ENCODE measurements around the gene PRICKLE2. TPM values are rescaled to one million over a fixed set of nuclear protein-coding genes. Genes with fewer than 3 reads are reported as not detected.

PRICKLE2 gene
- total RNA-seq, 1 donor from 2014 or later = 7.7 TPM

DNA sequence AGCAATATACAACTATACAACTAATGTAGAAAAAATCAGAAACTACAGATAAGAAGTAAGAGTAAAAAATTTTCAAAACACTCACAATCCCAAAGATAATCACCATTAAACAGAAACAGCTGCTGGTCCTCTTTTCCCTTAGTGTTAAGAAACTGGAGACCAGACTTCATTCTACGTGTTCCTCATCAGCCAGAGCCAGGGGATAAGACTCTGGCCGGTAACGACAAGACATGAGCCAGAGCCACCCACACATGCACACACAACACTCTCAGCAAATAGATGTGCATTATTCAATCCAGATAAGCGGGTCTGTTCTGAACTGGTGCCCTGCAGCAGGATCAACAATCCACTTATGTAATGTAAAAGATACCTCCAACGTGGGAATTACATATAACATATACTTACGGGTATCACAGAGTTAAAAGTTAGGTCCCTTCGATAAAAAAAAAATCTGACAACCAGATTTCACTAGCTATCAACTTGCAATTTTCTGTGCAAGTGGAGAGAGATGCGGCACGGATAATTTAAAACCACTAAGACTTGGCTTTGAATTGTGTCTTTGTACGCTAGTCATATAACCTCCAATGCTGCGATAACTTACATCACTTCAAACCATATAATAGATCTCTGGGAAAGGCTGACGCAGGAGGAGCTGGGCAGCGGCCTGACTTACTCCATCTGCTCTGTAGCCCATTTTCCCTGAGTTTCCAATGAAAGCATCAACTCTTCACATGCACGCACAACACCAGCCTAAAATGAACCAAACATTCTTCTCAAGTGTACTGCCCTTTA is 17.8 kb downstream of the PRICKLE2 start:
- DNase-seq (ENCODE audit: missing footprints) = no peak
- ATAC-seq = peak; percentile 88
- intact Hi-C loops (cut with DNase I) = no loop called here

DNA sequence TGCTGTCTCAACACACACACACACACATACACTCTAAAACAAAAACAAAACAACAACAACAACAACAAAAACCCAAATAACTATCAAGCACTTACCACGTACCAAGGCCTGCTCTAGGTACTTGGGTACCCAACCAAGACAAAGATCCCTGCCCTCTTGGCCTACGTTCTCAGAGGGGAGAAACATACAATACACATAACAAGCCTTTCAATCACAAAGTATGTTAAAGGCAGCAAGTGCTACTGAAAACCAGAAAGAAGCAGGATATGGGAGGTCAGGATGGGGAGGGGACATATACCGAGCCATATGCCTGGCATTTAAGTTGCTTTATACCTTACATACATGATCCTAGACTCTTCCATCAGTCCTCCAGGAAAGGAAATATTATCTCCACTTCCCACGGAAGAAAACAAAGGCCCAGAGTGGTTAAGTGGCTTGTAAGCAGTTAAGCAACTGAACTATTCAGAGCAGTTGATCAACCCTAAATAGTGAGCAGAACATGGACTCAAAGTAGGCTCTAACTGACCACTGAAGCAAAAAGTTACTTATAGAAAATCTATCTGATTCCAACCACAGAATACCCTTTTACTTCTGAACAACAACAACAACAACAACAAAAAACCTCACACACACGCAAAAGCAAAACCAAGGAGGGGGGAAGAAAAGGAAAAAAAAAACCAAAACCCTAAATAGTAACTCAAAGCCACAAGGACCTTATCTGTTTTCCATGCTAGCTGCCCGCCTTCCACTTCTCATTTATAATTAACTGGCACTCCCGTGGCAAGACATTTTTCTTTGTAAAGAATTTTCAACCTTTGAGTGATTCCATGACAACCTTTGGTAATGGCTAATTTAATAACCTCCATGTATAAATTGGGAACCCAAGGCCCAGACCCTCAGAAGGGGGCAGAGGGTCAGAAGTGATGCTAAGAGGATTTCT is 21.0 kb downstream of the PRICKLE2 start:
- no peak for ATAC-seq
- intact Hi-C loops (cut with DNase I) = no loop called here
- DNase-seq (ENCODE audit: missing footprints) = no peak

DNA sequence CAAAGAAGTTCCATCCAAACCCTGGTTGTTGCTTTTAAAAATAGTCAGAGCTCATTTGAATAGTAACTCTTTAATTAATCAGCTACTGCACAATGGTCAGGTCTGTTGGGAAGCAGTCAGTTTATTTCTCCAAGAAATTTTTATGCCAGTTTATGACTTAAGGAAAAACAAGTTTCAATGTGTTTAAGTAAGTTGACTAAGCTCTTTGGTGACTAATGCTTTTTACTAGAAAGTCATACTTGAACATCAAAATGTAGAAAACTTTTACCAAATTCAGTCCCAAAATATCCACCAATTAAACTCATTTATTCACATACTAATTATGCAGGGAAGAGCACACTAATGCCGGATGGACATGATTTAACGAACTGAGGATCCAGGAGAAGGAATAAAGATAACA is 22.1 kb downstream of the PRICKLE2 start:
- DNase-seq (ENCODE audit: missing footprints) (no peak), ATAC-seq (no peak)
- intact Hi-C loops (cut with DNase I) = no loop called here

- no peak for DNase-seq (ENCODE audit: missing footprints)
- no peak for ATAC-seq
- intact Hi-C loops (cut with DNase I) = no loop called here
Observed at GRCh38 chr3:64199932-64200331, 25.3 kb downstream of the PRICKLE2 start.

DNA sequence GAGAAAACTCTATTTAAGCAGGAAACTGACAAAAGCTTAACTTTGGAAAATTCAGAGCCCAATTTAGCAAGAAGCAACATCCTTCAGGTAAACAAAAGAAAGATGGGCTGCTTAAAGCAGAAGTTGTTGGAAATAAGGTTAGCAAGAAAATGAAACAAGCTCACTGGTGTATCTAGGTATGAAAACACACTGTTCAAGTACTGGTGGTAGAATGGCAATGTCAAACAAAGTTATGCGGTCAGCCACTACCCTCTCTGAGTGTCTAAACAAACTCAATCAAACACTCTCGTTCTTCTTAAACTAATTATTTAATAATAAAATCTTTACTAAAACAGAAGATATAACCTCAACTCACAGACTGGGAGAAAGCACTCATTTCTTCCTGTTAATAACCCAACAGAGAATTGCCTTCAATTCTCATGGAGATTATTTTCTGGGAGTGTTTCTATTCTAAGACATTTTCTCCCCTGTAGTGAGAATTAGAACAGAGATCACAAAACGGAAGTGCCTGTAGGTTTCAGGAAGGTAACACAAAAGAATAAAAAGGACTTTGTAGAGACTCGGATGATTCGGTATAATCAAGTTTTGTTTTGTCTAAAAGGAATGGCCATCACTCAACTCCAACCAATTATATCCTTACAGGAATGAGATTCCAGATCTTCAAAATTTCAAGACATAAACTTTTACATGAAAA is 28.9 kb downstream of the PRICKLE2 start:
- no peak for DNase-seq (ENCODE audit: missing footprints)
- no peak for ATAC-seq
- intact Hi-C loops (cut with DNase I) = no loop called here

DNA sequence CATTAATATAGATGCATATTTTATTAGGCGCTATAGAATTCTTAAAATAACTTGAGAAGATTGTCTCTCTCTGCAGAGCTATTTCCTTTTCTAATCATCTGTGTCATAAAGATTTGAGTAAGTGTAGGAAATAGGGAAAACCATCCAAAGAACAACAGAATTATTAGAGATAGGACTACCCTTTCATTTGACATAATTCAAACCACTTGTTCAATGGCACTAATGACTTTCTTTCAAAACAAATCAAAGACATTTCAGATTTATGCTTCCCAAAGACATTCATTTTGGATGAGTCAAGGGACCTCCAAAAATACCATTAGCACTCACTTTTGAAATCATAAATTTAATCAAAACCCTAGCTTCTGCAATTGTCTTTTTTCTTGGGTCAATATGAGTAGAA is 29.5 kb downstream of the PRICKLE2 start:
- no peak for ATAC-seq
- intact Hi-C loops (cut with DNase I) = no loop called here
- DNase-seq (ENCODE audit: missing footprints) = no peak

GRCh38 chr3:64191822-64192221 is 33.4 kb downstream of the PRICKLE2 start:
- DNase-seq (ENCODE audit: missing footprints) (no peak), ATAC-seq (no peak)
- intact Hi-C loops (cut with DNase I) = no loop called here

- DNase-seq (ENCODE audit: missing footprints) = no peak
- intact Hi-C loops (cut with DNase I) = no loop called here
- ATAC-seq = no peak
Observed at GRCh38 chr3:64190517-64191515, 34.5 kb downstream of the PRICKLE2 start.

- intact Hi-C loops (cut with DNase I) = no loop called here
- DNase-seq (ENCODE audit: missing footprints) = no peak
- peak; percentile 77 for ATAC-seq
Observed at GRCh38 chr3:64188810-64189560, 36.3 kb downstream of the PRICKLE2 start.

GRCh38 chr3:64187065-64187959 is 38.0 kb downstream of the PRICKLE2 start:
- intact Hi-C loops (cut with DNase I) = no loop called here
- DNase-seq (ENCODE audit: missing footprints) = peak; percentile 77
- peak; percentile 79 for ATAC-seq

GRCh38 chr3:64186667-64187064 is 38.6 kb downstream of the PRICKLE2 start:
- ATAC-seq (peak; percentile 4), DNase-seq (ENCODE audit: missing footprints) (no peak)
- intact Hi-C loops (cut with DNase I) = no loop called here

DNA sequence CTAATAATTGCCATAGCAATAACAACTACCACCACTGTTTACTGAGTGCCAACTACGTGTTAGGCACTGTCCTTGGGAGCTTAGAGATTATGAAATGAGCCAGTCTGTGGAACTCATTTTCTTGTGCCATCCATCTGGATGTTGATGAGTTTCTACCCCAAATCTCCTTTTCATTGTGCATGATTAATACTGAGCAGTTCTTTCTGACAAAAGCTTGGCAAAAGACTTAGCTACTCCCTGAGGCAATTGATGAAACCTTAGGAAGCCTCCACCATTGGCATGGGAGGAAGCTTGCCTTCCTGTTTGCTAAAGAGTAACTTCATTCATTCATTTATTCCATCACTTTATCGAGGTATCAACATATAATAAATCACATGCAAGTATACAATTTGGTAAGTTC is 39.8 kb downstream of the PRICKLE2 start:
- intact Hi-C loops (cut with DNase I) = loop anchor here (2.0 kb wide), 1 partner anchor 83 kb away; no protein-coding TSS in a partner anchor
- ATAC-seq = no peak
- DNase-seq (ENCODE audit: missing footprints) = no peak

- ATAC-seq (no peak), DNase-seq (ENCODE audit: missing footprints) (no peak)
- intact Hi-C loops (cut with DNase I) = loop anchor here (2.0 kb wide), 1 partner anchor 84 kb away; no protein-coding TSS in a partner anchor
Observed at GRCh38 chr3:64184621-64185020, 40.6 kb downstream of the PRICKLE2 start.

DNA sequence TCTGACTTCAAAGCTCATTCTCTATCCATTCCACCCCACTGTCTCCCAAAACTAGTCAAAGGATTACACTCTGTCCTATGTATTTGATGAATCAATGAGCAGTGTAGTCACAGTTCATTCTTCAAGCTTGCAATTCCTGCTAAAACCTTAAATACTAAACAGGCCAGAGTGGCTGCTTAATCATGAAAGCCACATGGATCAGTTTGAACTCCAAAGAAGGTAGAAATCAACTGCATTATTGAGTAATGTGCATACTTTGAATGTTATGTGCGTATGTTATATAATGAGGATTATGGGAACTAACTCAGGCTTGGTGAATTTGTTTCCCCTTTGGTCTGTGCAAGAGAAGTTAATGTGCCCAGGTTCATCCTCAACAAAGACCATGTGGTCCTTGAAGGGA is 45.4 kb downstream of the PRICKLE2 start:
- intact Hi-C loops (cut with DNase I) = no loop called here
- no peak for DNase-seq (ENCODE audit: missing footprints)
- no peak for ATAC-seq

DNA sequence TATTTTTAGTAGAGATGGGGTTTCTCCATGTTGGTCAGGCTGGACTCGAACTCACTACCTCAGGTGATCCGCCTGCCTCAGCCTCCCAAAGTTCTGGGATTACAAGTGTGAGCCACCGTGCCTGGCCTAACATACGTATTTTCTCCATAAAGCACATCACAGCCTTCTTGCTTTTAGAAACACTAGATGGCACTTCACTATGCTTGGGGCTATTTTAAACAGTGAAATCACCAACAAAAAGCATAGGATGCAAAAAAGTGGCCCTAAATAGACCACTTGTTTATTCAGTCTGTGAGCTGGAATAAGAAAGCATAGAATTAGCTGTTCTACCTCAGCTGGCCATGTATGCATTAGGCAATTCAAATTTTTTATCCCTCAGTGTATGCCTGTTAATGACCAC is 46.0 kb downstream of the PRICKLE2 start:
- intact Hi-C loops (cut with DNase I) = no loop called here
- ATAC-seq = no peak
- DNase-seq (ENCODE audit: missing footprints) = no peak

GRCh38 chr3:64178419-64178818 is 46.8 kb downstream of the PRICKLE2 start:
- no peak for ATAC-seq
- intact Hi-C loops (cut with DNase I) = no loop called here
- no peak for DNase-seq (ENCODE audit: missing footprints)

Data from Right ventricle myocardium inferior (tissue), 1 donor.